ENCODE results near the gene ABTB2. TPM values are rescaled to one million over a fixed set of nuclear protein-coding genes. Genes with fewer than 3 reads are reported as not detected.

ABTB2 gene
- total RNA-seq, 1 donor from 2014 or later = 3.1 TPM

DNA sequence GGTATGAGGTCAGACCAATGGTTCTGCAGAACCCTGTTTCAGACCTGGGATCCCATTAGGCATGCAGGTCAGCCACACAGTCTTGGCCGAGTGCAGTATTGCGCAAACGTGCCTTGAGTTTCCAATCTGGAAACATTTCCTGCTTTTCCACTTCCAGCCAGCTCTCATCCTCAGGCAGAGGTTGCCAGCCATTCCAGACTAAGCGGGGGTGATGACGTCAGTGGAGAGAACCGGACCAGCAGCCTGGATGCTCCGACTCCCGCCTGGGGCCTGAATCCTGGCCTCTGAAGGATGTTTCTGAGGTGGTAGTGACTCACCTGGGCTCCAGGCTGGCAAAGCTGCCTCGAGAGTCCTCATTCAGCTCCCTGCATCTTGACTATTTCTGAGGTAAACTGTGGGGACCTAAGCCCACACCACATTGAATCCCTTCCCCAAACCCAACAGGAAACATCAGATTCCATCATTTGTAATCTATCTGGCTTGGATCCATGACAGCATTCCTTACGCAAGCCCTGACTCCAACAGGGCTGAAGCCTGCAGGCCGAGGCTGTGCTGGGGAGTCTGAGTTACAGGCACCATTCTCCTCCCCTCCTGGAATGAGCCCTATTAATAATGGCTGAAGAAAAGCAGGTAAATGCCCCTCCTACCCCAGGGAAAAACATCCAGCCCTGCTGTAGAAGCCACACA, 83.0 kb downstream of the ABTB2 start:
- peak; percentile 62 to 80 for DNase-seq (ENCODE audit: low spot score in 2 of 2, unreplicated experiment in 2 of 2)
- TF ChIP-seq, protein P1, sequence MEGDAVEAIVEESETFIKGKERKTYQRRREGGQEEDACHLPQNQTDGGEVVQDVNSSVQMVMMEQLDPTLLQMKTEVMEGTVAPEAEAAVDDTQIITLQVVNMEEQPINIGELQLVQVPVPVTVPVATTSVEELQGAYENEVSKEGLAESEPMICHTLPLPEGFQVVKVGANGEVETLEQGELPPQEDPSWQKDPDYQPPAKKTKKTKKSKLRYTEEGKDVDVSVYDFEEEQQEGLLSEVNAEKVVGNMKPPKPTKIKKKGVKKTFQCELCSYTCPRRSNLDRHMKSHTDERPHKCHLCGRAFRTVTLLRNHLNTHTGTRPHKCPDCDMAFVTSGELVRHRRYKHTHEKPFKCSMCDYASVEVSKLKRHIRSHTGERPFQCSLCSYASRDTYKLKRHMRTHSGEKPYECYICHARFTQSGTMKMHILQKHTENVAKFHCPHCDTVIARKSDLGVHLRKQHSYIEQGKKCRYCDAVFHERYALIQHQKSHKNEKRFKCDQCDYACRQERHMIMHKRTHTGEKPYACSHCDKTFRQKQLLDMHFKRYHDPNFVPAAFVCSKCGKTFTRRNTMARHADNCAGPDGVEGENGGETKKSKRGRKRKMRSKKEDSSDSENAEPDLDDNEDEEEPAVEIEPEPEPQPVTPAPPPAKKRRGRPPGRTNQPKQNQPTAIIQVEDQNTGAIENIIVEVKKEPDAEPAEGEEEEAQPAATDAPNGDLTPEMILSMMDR (IDR thresholded peaks at IDR 0.05; ENCODE audit: unreplicated experiment) = no peak
- H3K27me3 Mint-ChIP-seq (ENCODE audit: low read depth) = no peaks in the 10 kb centered on the region
- no peak overlapping the region for H3K4me3 Mint-ChIP-seq
- peaks cover 19% of the 10 kb centered on the region for H3K4me1 Mint-ChIP-seq
- peak overlapping the region; percentile 97 for H3K27ac Mint-ChIP-seq
- H3K9me3 Mint-ChIP-seq = no peaks in the 10 kb centered on the region
- no peaks in the 10 kb centered on the region for H3K36me3 Mint-ChIP-seq

GRCh38 chr11:34273099-34273498, 84.7 kb downstream of the ABTB2 start:
- H3K4me3 Mint-ChIP-seq = no peak overlapping the region
- TF ChIP-seq, protein P1 (IDR thresholded peaks at IDR 0.05; ENCODE audit: unreplicated experiment) = no peak
- H3K9me3 Mint-ChIP-seq = no peaks in the 10 kb centered on the region
- H3K27me3 Mint-ChIP-seq (ENCODE audit: low read depth) = no peaks in the 10 kb centered on the region
- peaks cover 19% of the 10 kb centered on the region for H3K4me1 Mint-ChIP-seq
- H3K36me3 Mint-ChIP-seq = no peaks in the 10 kb centered on the region
- no peak overlapping the region for H3K27ac Mint-ChIP-seq
- no peak for DNase-seq (ENCODE audit: low spot score in 2 of 2, unreplicated experiment in 2 of 2)

DNA sequence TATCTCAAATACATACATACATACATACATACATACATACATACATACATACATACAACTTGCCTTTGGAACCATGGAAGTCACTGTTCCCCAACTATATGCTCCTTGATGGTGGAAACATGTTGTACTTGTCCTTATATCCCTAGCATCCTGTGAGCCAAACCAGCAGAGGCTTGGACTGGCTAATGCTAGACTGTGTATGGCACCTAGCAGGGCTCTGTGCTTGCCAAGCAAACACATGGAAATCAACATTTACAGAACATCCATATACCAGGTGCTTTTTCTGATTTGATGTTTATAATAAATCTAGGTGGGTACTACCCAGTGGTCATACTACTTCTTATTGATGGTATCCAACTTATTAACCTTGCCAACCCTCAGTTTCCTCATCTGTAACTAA, 86.1 kb downstream of the ABTB2 start:
- TF ChIP-seq, protein P1 (IDR thresholded peaks at IDR 0.05; ENCODE audit: unreplicated experiment) = no peak
- Mint-ChIP-seq H3K4me3 (no peak overlapping the region), H3K27ac (no peak overlapping the region), H3K36me3 (no peaks in the 10 kb centered on the region), H3K27me3 (ENCODE audit: low read depth) (no peaks in the 10 kb centered on the region), H3K4me1 (peaks cover 27% of the 10 kb centered on the region), H3K9me3 (no peaks in the 10 kb centered on the region)
- DNase-seq (ENCODE audit: low spot score in 2 of 2, unreplicated experiment in 2 of 2) = no peak

DNA sequence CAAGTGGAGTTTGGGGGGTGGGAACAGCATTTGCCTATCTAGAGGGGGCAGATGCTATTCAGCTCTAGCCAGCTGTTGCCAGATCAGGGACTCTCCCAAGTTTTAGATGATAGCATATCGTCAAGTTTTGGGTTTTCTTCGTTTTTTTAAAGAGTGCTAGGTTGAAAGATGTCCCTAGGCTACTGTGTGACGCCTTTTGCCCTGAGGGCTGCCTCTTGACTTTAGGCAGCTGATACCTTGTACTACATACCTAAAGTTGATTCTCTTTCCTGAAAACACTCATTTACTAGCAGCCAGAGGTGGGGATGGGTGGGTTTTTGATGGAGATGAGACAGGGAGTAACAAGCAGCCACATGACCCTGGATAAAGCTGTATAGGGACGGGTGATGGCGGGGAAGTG, 87.1 kb downstream of the ABTB2 start:
- no peak overlapping the region for H3K4me3 Mint-ChIP-seq
- no peak overlapping the region for H3K27ac Mint-ChIP-seq
- H3K4me1 Mint-ChIP-seq = peaks cover 27% of the 10 kb centered on the region
- no peaks in the 10 kb centered on the region for H3K9me3 Mint-ChIP-seq
- no peak for DNase-seq (ENCODE audit: low spot score in 2 of 2, unreplicated experiment in 2 of 2)
- H3K27me3 Mint-ChIP-seq (ENCODE audit: low read depth) = no peaks in the 10 kb centered on the region
- H3K36me3 Mint-ChIP-seq = no peaks in the 10 kb centered on the region
- TF ChIP-seq, protein P1 (IDR thresholded peaks at IDR 0.05; ENCODE audit: unreplicated experiment) = no peak

GRCh38 chr11:34269694-34270245, 88.0 kb downstream of the ABTB2 start:
- no peak for DNase-seq (ENCODE audit: low spot score in 2 of 2, unreplicated experiment in 2 of 2)
- TF ChIP-seq, protein P1 (IDR thresholded peaks at IDR 0.05; ENCODE audit: unreplicated experiment) = no peak
- Mint-ChIP-seq H3K27ac (no peak overlapping the region), H3K9me3 (no peaks in the 10 kb centered on the region), H3K36me3 (no peaks in the 10 kb centered on the region), H3K27me3 (ENCODE audit: low read depth) (no peaks in the 10 kb centered on the region), H3K4me1 (peaks cover 18% of the 10 kb centered on the region), H3K4me3 (no peak overlapping the region)
